GM21528 (cell line): ENCODE results near the gene GNAS-AS1.
"Not testable (repeated sequence)": the region's sequence is repeated elsewhere in the genome, so short reads cannot be mapped to it uniquely, and the experiment has no call there.

Experiments used
- ATAC-seq: cut with Tn5 transposase; IDR thresholded peaks from one replicate; pipeline ENCODE4 v1.9.1; 2021; ENCODE audit warnings: mild to moderate bottlenecking, moderate library complexity; ENCODE audit not compliant: unreplicated experiment, low FRiP score

GNAS-AS1 gene

DNA sequence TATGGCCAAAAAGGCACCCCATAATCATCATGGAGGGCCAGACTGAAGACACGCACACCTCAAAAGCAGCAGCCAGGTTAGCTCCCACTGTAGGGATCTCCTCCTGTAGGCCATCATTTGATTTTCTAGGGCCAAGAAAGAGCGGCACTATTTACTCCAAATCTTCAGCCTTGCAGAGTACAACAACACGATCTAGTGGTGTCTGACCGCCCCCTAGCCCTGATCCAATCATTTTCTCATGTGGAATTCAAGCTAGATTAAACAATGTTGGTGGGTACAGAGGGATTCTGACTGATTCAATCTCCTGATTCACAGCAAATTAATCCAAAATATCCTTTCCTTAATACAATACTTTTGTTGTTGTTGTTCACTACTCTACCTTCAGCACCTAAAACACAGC is 12.5 kb downstream of the GNAS-AS1 start:
- ATAC-seq = no peak

DNA sequence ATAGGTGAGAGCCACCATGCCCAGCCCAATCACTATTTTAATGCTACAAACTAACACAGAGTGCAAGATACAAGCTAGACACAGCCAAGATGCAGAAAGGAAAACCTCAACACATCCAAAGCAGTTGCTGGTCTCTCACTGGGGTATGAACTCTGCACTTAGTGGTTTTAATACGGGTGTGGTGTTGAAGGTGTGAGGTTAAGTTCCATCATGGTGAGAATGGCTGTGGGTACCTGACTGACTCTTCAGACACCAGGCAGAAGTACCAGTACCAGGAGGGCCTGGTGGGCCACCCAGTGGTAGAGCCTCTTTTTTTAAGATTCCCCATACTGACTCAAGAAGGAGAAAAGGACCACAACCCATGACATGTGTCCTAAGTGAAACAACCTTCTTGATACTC is 13.0 kb downstream of the GNAS-AS1 start:
- ATAC-seq = no peak

DNA sequence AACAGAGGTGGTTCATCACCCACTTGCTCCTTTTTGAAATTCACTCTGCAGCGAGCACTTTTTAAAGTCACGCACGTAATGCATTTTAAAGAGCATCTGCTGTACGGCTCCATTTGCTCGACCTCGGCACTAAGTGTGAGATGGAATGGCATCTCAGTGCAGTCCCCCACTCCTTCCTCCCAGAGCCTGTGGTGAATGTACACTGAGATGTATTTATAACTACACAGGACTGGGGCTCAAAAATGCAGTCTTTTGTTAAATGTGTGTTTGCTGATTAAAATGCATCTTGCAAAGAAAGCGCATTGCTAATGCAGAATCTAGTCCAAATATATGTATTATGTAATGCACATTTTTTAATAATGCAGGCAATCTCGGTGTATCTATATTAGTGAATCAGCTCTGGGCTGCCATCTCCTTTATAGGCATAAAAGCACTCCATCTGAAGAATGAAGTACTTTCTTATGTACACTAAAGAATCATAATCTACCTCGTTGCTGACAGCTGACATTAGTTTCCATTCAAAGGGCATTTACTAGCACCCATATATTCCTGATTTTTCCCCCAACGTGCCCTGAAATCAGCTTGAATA is 14.0 kb downstream of the GNAS-AS1 start:
- no peak for ATAC-seq

DNA sequence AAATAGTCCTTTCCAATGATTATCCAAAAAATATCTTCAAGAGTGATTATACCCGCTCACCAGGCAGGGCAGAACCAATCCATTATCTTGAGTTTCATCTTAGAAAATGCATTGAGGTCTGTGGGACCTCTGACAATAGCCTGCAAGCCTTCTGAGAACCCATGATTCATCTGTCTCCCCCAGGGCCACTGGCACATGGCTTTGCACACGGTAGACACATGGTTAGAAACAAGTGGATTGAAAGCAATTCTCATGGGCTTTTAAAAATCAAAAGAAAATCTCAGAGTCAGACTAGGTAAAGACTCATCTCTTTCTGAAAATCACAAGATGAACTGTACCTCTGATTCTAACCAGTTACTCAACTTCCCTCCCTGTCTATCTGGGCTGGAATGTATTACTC is 15.5 kb downstream of the GNAS-AS1 start:
- ATAC-seq = no peak

DNA sequence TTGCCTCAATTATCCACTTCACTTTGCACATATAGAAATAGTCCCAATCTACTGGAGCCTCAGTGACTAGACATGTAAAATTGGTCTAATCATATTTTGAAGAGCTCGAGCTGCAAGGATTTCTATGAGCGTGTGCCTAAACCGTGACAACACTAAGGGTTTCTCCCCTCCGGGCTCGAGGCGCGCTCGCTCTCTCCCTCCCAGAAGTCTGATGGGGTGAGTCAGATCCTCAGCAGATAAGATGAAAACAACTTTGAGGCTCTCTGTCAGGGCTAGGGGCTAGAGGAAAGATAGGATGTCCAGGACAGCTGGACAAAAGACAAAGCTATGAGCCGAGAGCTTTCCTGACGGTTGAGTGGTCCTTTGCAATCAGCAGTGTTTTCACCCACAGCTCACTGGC is 16.8 kb downstream of the GNAS-AS1 start:
- no peak for ATAC-seq

DNA sequence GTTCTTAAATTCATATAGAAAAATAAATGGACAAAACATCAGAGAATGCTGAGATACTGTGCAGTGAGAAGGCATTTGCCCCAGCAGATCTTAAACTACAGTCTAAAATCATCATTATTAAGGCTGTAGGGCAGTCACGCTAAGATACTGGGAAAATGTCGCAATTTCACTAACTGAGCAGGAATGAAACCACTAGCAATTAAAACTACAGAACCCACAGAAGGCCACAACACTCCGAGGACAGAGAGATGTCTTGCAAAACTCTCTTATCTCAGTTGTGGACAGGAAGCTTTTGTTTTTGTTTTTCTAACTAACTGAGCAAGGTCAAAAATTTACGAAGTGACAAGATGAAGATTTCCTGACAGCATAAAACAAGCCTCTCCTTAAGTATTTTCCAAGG is 18.2 kb downstream of the GNAS-AS1 start:
- ATAC-seq = no peak

DNA sequence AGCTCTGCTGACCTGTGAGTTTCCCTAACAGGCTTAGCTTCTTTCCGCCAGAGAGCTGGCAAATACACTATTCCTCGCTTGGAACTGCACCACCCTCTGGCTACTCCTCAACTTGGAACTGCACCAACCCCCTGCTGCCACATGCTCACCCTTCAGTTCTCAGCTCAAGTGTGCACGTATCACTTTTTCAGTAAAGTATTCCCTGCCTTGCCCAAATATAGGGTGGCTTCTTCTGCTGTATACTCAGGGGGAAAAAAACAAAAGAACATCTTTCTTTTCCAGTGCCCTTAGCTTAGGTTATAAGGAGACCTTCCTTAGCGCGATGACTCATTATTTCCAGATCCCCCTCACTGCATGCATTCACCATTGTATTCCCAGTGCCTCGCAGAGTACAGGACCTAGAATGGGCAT is 21.2 kb downstream of the GNAS-AS1 start:
- no peak for ATAC-seq

DNA sequence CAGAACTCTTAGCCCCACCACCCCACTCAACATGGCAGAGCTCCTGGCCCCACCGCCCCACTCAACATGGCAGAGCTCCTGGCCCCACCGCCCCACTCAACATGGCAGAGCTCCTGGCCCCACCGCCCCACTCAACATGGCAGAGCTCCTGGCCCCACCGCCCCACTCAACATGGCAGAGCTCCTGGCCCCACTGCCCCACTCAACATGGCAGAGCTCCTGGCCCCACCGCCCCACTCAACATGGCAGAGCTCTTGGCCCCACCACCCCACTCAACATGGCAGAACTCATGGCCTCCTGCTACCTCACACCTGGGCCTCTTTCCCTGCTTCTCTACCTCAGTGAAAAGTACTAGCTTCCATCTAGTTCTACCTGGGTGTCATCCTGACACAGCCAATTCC is 21.9 kb downstream of the GNAS-AS1 start:
- not testable (repeated sequence) for ATAC-seq

DNA sequence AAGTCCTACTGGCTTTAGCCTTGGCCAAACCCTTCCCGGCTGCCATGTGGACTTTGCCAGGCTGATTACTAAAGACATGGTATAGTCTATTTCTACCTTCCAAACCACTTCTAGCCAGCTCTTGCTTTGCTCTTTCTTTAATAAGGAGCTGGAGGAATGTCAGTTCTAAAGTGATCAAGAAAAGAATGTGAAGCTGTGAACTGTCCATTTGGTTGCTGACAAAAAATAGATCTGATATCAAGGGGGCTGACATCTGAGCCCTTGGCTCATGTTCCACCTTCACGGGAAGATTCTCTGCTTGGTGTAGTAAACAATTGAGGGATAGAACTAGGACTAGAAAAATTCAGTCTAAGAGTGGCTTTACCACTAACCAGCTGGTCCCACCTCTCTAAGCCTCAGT is 22.6 kb downstream of the GNAS-AS1 start:
- no peak for ATAC-seq

DNA sequence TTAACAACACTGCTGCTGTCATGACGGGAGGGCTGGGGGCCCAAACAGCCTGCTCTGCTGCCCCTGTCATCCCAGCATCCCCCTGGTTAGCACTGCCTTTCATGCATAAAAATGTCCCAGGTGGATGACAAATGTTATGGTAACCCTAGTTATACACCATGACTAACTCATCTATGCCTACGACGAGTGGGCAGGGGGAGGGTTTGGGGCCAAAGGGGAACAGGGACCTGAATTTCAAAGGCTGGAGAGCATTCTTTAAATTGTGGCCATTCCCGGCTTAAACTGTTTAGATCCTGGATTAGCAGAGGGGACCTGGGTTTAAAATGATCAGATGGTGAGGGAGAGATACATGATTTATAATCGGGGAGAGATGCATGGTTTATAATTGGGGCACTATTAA is 24.4 kb downstream of the GNAS-AS1 start:
- ATAC-seq = no peak

DNA sequence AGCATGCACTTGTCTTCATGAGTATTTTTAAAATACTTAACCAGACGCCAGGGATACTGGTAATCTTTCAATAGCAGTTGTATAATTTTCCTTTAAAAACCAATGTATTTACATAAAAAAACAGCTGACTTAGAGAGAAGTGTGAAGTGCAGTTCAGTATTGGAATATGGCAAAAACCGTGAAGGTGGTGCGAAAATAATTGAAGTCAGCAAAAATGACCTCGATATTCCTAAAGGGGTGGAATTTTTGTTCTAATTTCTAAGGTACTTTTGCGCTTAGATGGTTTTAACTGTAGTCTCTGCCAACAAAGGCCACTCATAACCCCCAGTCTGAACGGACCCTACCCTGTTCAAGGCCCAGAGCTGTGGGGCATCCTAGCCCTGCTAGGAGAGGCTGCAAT is 25.3 kb downstream of the GNAS-AS1 start:
- no peak for ATAC-seq

DNA sequence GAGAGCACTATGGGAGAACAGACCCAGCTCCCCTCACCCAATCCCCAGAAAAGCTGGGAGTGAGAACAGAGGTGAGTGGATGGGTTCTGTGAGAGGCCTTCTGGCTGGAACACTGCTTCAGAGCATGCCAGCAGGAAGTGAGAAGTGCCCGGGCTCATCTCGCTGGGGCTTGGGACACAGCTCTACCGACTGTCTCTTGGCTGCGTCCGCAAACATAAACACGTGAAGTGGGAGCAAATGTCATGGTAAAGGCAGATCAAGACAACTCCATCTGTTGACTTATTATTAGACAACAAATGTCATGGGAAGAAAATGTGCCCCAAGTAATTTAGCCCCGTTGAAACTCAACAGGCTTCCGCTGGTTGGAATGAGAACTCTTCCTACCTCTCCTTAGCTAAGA is 25.9 kb downstream of the GNAS-AS1 start:
- no peak for ATAC-seq

DNA sequence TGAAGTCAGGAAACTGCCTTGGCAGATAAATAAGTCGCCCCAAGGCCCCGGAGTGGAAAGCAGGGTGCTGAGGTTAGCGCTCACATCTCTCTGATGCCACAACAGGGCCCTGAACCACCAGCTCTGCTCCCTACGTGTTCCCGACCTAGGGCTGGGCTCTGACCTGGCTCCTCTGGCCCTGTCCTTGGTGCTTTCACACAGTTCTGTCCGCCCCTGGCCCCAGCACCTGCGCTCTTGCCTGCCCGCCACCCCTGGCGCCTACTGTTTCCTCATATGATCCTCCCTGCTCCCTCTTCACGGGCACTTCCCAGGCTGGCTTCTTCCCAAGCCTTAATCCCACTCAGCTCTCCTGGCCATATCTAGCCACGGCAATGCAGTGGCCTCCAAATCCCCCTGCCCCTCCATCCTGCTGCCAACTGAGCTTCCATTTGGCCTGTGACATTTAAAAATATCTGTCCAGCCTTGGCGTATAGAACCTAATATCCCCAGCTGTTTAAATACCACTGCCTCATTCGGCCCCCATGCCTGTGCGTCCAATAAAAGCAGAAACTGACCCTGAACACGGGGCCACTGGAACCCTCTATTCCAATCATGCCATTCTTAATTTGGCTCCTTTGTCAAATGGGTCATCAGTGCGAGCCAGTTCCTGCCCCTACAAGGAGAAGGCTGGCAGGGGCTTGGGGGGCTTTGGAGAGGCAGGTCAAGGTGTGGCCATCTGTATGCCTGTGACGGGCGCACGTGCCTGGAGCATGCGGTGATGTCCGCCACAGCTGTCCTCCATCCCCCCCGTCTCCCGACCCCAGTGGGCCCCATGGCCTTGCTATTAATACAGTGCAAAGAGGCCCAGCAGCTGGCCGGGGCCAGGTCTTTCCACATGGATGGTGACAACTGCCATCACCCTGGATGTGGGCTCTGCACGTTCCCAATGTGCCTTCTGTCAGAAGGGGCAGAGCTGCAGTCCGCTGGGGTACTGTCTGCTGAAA is 27.7 kb downstream of the GNAS-AS1 start:
- ATAC-seq = no peak

DNA sequence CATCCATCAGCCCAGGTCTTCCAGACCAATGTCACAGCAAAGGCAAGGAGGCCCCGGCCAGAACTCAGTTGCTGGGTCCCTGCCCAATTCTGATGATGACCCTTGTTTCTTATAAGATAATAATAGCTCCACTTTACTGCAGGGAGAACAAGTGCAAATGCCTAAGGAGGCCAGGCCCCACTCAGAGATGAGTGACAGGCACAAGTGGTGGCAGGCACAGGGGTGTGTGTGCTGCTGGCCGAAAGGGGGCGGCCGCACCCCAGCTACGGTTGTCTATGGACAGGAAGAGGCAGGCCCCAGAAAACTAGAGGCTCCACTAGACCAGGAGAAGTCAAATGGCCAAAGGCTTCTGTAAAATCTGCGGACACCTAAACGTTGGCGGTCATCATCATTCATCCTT is 28.6 kb downstream of the GNAS-AS1 start:
- ATAC-seq = no peak

DNA sequence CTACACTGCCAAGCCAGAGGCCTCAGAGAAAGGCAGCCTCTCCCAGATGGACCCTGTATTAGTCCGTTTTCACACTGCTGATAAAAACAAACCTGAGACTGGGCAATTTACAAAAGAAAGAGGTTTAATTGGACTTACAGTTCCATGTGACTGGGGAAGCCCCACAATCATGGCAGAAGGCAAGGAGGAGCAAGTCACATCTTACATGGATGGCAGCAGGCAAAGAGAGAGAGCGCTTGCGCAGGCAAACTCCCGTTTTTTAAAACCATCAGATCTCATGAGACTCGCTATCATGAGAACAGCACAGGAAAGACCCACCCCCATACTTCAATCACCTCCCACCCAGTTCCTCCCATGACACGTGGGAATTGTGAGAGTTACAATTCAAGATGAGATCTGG is 30.2 kb downstream of the GNAS-AS1 start:
- ATAC-seq = not testable (repeated sequence)

DNA sequence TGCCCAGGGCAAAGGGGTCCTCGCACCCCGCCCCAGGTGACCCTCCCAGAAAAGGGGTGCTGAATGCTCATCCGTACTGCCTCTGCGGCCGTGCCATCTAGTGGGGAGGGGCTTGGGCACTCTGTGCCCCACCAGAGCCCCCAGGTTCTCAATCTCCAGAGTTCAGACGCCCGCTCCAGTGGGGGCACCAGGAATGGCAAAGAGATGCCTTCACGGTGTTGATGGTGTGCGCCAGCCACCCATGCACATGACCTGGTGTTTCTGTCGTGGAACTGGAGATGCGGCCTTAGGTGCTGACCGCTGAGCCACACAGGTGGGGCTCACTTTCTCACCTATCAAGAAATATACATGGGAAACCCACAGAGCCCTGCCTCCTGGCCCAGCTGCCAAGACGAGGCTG is 30.8 kb downstream of the GNAS-AS1 start:
- ATAC-seq = no peak

DNA sequence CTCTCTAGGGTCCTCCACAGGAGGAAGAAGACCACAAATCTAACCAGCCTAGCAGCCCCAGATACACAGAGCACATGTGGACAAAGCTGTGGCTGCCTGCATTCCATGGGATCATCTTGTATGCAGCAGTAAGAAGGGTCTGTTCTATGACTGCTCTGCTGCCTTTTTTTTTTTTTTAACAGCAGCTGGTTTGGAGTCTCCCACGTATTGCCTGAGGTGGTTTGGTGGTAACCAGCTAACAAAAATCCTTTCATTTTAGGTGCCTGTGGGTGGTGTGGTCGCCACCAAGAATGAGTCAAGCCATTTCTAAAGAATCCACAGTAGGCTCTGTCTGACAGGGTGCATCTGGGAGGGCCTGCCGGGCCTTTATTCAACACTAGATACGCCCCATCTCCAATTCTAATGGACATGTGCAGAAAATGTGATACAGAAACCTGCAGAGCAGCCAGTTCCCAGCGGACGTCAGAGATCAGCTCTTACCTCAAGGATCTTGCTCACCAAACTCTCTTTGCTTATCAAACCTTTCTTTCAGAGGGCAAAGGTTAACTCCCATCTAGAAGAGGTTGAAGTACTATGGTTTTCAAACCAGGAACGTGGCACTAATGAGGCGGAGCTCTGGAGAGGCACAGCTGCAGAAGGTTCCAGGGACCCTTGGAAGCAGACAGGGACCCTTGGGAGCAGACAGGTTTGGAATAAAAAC is 32.0 kb downstream of the GNAS-AS1 start:
- no peak for ATAC-seq

DNA sequence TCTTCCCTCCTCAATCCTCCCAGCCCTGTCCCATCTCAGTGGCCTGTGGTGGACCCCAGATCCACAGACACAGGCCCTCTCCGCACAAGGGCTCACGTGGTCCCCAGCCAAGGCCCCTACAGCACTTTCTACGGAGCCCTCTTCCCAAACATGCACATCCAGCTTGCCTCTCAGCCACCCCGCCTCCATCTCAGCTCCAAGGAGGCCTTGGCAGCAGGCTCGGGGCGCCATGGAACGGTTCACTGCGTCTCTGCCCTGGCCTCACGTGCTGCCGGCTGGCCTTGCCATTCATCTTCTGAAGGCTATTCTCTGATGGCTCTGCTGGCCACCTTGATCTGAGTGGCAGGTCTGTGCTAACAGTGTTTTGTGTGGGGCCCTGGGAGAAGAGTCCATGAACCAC is 33.0 kb downstream of the GNAS-AS1 start:
- ATAC-seq = no peak

DNA sequence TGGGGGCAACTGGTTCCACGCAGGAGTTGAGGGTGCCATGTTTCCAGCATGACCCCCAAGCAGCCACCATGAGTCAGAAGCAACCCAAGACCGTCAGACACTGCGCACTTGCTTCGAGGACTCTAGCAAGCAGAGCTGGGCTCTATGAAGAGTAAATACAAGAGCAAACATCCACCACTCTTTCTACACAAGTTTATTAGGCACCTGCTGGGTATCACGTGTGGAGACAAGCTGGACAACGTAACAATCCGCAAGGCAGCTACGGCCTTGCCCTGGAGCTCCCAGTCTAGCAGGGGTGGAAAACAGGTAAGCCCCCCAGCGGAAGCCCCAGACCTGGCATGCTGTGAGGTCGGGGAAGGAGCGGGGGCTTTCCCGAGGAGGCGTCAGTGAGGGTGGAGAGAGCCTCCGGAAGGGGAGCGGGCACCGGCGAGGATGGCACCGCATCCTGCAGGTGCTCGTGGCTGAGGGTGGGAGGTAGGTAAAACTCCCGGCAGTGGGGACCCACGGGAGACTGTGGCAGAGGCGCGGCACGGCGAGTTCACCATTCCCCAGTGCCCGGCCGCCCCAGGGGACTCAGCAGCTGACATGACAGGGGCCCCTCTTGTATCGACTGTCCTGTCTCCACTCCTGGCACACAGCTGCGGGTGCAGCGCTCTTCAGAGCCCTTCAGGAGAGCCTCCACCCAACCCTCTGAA is 33.6 kb downstream of the GNAS-AS1 start:
- ATAC-seq = no peak

DNA sequence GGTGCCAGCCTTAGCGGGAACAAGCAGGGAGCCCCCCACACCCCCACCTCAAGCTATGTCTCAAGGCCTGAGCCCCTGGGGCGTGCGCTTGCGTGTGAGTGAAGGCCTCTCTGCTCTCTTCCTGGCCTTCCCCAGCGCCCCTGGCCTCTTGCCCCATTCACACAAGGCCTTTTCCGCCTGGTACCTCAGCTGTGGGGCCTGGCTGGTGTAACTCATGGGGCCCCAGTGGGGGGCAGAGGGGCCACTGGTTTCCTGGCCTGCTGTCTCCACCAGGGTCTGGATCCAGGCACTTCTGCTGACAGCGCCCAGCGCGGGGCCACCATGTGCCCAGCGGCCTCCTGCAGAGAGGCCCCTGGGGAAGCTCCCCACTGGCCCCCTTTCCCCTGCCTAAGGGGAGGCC is 34.7 kb downstream of the GNAS-AS1 start:
- ATAC-seq = no peak

DNA sequence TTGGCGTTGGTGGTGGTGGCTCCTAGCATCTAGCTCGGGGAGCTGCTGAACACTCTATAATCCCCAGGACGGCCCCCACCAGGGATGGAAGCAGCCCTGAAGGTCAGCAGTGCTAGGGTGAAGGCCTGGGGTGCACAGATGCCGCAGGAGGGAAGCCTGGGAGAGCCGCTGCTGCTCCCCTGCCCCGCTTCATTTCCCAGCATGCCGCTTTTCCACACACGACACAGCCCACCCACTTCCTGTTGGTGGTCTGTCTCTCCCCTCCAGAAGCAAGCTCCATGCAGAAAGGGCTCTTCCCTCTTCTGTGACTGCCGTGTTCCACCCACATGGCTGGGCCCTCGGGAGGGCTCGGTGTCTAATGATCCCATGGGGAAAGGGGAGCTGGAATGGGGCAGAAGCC is 35.3 kb downstream of the GNAS-AS1 start:
- ATAC-seq = no peak
